Tibial nerve (tissue), 4 donors: ENCODE measurements around the gene TRIP13.

Experiments used
- EP300 ChIP-seq, 2 donors: sonication (generic); formaldehyde crosslinking; IDR thresholded peaks; one replicate each; pipeline ENCODE4 v1.6.1; 2017; ENCODE audit warnings: antibody characterized with exemption in 2 of 2, mild to moderate bottlenecking in 1 of 2
- TF ChIP-seq, protein P1 (sequence below), 5 experiments: fragments of 200-600 bp in 3 of 5; fragments of 450-650 bp in 2 of 5; sonication (generic) in 3 of 5; IDR thresholded peaks; one replicate each; pipeline ENCODE4 v1.5.1; 2016 to 2019; ENCODE audit warnings: antibody characterized with exemption in 5 of 5, mild to moderate bottlenecking in 3 of 5, moderate library complexity in 2 of 5

GRCh38 chr5:886716-887325 is 5.9 kb upstream of the TRIP13 start:
- TF ChIP-seq, protein P1, sequence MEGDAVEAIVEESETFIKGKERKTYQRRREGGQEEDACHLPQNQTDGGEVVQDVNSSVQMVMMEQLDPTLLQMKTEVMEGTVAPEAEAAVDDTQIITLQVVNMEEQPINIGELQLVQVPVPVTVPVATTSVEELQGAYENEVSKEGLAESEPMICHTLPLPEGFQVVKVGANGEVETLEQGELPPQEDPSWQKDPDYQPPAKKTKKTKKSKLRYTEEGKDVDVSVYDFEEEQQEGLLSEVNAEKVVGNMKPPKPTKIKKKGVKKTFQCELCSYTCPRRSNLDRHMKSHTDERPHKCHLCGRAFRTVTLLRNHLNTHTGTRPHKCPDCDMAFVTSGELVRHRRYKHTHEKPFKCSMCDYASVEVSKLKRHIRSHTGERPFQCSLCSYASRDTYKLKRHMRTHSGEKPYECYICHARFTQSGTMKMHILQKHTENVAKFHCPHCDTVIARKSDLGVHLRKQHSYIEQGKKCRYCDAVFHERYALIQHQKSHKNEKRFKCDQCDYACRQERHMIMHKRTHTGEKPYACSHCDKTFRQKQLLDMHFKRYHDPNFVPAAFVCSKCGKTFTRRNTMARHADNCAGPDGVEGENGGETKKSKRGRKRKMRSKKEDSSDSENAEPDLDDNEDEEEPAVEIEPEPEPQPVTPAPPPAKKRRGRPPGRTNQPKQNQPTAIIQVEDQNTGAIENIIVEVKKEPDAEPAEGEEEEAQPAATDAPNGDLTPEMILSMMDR (IDR thresholded peaks at IDR 0.05): no peak
- TF ChIP-seq EP300 (IDR thresholded peaks at IDR 0.05): no peak
